GM12878 (cell line): ENCODE measurements around the gene TSC2.

Source experiments
- ATF7 ChIP-seq: fragments of 450-650 bp; IDR thresholded peaks from 2 replicates; pipeline ENCODE4 v1.6.1; 2016; ENCODE audit warnings: low read depth, mild to moderate bottlenecking
- EZH2 ChIP-seq: IDR thresholded peaks from 2 replicates; pipeline ENCODE4 v1.6.1; 2012; ENCODE audit warnings: low read depth, mild to moderate bottlenecking, control low read depth, inconsistent platforms, low read length, borderline replicate concordance; ENCODE audit not compliant: control insufficient read depth
- POLR2A ChIP-seq: IDR thresholded peaks from 2 replicates; pipeline ENCODE4 v1.6.1; 2011; ENCODE audit warnings: low read depth, mild to moderate bottlenecking, low read length

DNA sequence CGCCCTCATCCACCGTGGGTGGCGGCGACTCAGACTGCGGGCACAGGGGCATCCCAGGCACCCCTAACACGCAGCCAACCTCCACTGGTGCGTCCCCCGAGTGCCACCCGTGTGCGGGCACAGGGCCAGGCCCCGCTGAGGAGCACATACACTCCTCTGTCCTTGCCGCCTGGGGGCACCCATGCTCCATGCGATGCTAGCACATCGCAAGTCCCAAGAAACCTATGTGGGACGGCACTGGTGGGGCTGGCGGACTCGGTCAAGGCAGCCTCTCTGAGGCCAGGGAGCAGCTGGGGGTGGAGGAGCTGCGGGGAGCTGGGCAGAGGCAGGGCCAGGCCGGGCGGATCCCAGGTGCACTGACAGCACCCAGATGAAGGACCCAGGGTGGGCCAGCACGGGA, 42.1 kb upstream of the TSC2 start:
- TF ChIP-seq POLR2A (peak; percentile 43; the same call in 1 of the 2 replicates), EZH2 (no peak), ATF7 (no peak)
